GM21526 (cell line): ENCODE measurements around the gene CDC26.
"Not testable (repeated sequence)": the region's sequence is repeated elsewhere in the genome, so short reads cannot be mapped to it uniquely, and the experiment has no call there.

Experiments
- ATAC-seq: cut with Tn5 transposase; IDR thresholded peaks from one replicate; pipeline ENCODE4 v1.9.1; 2021; ENCODE audit warnings: moderate library complexity; ENCODE audit not compliant: unreplicated experiment, low FRiP score

Gene CDC26

DNA sequence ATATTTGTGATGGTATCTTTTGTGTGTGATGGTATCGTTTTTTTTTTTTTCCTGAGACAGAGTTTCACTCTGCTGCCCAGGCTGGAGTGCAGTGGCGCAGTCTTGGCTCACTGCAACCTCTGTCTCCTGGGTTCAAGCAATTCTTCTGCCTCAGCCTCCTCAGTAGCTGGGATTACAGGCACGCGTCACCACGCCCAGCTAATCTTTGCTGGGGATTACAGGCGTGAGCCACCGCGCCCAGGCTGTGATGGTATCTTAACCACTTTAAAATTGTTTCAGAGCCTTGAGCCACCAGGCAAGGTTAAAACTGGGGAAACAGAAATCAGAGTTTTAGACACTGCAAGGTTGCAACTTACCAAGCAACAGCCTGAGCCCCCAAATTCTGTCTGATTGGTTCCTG is 20.9 kb upstream of the CDC26 start:
- ATAC-seq: not testable (repeated sequence)

DNA sequence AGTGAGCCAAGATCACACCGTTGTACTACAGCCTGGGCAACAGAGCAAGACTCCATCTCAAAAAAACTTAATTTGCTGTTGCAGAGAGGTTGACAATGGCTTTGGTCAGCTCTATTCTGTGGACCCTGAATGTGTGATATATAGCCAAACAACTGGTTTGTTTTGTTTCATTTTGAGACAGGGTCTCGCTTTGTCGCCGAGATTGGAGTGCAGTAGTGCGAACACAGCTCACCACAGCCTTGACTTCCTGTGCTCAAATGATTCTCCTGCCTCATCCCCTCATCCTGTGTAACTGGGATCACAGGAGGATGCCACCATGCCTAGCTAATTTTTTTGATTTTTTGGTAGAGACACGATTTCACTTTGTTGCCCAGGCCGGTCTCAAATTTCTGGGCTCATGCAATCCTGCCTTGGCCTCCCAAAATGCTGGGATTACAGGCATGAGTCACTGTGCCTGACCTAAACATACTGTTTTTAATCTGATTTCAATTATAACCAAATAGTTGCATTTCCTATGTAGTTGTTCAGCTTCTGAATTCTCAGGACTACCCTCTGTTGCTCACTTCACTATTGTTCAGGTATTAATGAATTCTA is 18.0 kb upstream of the CDC26 start:
- no peak for ATAC-seq

DNA sequence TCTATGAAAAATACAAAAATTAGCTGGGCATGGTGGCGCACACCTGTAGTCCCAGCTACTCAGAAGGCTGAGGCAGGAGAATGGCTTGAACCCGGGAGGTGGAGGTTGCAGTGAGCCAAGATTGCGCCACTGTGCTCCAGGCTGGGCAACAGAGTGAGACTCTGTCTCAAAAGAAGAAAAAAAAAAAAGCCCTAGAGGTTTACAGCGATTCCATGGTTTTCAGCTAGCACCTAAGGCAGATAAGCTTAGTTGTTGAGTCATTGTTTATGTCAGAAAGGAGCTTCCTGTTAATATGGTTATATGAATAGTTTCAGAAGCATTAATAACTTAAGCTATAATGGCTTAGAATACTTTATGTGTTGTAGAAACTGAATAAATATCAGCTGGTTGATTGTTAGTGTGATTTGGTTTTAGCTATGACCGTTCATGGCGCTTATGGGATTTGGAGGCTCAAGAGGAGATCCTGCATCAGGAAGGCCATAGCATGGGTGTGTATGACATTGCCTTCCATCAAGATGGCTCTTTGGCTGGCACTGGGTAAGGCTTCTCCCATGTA is 14.8 kb upstream of the CDC26 start:
- no peak for ATAC-seq

DNA sequence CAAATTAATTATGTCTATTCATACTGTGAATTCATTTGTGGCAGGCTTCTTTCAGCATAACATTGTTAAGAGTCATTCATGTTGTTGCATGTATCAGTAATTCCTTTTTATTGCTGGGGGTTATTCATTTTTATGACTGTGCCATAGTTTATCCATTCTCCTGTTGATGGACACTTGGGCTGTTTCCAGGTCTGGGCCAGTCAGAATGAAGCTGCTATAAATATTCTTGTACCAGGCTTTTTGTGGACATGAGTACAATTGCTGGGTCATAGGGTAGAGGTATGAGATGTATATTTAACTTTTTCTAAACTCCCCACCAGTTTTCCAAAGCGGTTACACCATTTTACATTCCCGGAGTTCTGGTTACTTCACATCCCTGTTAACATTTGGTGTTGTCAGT is 13.7 kb upstream of the CDC26 start:
- ATAC-seq: no peak

DNA sequence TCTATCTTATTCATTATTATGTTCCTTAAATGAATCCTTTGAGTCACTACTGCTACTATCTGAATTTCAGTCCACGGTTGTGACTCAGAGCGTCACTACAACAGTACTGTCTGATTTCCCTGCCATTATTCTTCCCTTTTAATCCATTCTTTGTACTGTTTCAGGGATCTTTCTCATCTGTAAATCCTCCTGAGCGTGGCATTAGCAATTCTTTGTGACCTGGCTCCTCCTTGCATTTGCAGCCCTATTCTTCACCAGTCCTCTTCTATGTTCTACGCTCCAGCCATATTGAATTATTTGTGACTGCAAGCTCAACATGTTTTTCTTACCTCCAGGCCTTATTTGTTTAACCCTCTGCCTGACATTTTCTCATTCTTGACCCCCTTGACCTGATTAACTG is 6.0 kb upstream of the CDC26 start:
- ATAC-seq: no peak

DNA sequence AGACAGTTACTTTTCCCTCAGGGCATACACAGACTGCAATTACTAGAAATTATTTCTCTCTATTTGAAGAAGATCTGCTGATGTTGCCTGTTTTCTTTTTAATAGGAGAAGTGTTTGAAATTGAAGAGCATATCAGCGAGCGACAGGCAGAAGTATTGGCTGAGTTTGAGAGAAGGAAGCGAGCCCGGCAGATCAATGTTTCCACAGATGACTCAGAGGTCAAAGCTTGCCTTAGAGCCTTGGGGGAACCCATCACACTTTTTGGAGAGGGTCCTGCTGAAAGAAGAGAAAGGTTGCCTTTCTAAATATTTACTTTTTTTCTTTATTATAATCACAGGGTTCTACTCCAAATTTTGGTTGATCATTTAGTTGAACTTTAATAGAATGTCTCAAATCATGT is 3.5 kb upstream of the CDC26 start:
- no peak for ATAC-seq

DNA sequence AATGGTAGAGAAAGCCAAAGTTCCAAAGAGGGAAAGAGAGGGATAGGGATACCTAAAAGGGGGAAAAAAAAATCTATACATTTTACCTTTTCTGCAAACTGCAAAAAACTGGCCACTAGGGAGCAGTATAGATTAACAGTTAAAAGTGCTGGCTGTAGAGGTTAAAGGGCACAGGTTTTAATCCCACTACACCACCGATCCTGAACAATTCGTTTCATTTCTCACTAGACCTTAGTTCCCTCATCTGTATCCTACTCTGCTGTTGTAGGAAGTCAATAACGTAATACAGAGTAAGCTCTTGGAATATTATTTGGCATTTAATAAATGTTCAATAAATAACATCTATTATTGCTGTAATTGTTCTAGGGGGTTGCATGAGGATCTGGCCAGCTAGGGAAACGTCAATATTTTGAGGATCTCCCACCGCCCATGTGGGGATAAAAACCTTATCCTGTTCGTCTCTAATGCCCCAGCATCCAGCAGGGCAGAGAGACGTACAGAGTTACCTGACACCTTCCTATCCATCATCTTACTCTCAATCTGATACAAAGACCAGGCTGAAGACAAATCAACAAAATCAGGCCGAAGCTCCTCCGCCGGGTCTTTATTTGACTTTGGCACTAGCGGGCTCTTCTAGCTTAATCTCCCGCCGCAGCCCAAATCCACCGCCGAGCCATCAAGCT is 757 bp downstream of the CDC26 start:
- ATAC-seq: peak; percentile 16

DNA sequence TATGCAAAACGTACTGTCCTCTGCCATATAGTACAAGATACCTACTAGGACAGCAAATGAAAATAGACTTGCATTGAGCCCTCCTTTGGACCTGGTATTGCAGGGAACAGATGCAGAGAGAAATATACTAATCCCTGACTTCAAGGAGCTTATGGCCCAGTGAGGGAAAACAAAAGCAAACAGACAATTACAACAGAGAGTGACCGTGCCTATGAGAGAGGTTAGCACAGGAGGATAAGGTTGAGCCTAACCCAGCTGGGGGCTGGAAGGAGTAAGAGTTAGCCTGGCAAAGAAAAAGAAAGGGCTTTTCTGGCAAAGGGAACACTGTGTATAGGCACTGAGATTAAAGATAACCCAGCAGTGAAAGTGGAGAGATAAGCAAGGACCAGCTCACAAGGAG is 5.5 kb downstream of the CDC26 start:
- ATAC-seq: no peak

DNA sequence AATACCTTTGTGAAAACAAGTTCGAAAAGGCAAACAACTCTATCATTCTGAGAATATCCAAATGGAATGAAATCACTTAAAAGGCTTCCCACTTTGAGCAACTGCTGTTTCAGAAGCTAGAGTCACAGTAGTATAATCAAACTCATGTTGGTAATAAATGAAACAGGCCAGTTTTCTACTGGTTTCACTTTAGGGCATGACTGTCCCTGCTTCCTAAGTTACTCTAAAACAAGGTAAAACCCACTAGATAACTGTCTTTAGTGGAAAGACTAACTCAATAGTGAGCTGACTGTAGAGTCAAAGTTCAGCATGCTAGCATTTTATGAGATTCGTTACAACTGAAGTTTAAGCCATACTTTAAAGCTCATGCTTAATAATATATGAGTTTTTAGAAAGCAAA is 6.0 kb downstream of the CDC26 start:
- no peak for ATAC-seq

DNA sequence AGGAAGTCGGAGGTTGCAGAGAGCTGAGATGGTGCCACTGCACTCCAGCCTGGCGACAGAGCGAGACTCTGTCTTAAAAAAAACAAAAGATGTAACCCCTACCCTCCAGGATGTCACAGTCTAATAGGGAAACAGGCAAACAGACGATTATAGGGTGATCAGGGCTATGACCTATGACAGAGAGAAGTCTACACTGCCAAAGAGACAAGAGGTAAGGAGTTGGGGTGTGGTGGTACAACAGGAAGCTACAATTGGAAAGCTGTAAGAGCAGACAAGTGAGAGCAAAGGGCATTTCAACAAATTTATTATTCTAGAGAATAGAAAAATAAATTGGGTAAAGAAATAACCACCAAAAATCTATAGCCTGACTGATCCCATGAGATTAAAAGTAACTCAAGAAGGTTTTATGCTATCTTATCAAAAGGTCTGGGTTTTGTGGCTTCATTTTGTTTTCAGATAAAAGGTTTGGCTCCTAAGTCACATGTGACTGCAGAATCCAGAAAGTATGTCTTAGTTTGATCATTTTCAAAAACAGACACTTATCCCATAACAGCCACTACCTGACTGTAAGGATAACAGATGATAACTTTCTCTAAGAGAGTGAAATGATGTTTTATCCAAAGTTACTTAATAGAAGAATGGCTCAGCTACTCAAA is 7.3 kb downstream of the CDC26 start:
- ATAC-seq: no peak

DNA sequence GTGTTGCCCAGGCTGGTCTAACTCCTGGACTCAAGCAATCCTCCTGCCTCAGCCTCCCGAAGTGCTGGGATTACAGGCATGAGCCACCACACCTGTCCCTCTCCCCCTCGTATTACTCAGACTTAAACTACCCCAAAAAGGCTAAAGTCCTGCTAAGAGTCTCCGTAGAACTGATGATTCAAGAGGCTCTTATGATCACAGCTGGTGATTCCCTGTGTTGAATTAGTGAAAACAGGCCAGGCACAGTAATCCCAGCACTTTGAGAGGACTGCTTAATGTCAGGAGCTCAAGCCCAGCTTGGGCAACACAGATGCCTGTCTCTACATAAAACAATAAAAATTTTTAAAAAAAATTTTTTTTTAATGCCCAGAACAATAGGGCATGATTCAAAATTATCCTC is 9.2 kb downstream of the CDC26 start:
- no peak for ATAC-seq

DNA sequence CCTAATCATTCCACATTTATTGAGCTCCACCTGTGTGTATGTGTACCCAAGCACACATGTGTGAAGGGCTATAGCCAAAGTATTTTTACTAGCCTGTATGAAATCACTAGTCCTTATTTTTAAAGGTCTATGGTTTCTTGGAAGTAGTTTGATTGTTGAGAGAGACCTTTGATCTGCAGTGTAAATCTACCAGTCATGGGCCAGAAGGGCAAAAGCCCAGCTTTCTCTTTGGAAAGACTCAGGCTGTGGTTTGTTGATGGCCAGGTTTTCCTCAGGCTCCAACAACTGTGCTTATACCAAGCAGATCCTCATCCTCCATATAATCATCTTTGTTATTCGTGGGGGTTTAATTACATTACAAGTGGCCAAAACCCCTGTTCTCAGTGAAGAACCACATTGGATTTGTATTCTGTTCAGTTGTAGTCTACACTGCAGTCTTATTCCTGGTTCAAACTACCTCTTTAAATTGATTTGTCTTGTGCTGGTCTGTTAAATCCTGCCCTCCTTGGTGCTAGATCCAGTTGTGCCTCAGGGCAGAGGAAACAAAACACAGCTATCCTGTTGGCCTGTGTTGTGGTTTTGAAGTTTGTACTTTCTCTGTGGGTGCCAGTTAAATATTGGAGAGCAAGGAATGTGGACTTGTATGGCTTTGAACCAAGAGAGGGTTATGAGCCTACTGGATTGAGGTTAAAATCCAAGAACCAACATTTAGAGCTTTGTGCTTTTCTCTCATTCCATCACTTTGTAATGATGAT is 13.3 kb downstream of the CDC26 start:
- no peak for ATAC-seq

DNA sequence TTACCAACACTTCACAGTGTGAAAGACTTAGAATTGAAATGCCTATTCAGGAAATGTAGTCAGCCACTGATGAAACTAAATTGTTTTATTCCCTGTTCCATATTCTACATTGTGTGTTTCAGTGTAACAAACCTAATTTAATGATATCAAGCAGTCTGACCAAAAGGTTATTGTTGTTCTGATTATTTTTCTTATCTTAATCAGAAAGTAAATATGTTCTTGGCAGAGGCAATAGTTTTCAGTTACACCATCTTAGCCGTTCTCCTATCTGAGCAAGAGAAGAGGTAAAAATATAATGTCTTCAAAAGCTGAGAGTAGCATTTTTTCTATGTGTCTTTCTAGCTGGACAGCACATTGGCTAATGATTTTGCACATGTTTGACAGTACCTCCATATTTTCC is 17.1 kb downstream of the CDC26 start:
- no peak for ATAC-seq

DNA sequence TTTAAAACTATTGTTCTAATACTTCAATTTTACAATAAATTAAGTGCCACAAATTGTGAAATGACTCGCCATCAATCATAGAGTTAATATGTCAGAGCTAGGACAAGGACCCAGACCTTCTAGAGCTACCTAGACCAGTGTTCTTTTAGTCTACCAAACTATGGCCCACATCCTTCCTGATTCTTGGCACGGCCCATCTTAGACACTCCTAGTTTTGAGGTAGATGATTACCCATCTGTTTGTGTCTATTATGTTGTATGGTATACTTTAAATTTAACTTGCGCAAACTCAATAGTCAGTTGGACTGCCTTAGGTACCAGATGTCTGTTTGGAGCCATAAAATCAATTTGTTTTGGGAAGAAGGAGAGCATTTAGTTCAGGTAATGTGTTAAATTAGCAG is 17.5 kb downstream of the CDC26 start:
- ATAC-seq: no peak

DNA sequence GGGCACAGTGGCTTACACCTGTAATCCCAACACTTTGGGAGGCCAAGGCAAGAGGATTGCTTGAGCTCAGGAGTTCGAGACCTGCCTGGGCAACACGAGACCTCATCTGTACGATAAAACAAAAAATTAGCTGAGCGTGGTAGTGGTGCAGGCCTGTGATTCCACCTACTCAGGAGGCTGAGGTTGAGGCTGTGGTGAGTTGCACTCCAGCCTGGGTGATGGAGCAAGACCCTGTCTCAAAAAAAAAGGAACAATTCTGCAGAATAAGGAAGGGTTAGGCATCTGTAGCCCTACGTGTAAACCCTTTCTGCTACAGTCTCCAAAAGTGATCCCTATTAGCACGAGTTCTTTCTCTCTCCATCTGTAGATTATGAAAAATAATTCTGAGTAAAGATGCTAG is 19.9 kb downstream of the CDC26 start:
- ATAC-seq: no peak

DNA sequence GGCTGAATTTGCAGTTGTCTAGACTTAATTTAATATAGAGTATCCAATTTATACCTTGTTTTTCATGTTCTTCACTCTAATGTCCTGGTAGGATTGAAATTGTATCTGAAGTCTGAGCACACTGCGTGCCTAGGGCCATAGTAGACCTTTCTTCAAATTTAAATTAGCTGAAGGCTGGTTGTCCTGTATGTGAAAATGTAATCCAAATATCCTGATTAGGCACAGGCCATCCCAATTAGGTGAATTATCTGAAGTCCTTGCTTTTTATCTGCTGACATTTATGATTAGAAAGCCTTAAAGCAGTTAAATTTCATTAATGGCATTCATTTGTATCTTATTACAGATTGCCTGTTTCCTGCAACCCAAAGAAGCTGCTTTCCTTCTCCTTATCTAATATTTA is 20.4 kb downstream of the CDC26 start:
- ATAC-seq: no peak

DNA sequence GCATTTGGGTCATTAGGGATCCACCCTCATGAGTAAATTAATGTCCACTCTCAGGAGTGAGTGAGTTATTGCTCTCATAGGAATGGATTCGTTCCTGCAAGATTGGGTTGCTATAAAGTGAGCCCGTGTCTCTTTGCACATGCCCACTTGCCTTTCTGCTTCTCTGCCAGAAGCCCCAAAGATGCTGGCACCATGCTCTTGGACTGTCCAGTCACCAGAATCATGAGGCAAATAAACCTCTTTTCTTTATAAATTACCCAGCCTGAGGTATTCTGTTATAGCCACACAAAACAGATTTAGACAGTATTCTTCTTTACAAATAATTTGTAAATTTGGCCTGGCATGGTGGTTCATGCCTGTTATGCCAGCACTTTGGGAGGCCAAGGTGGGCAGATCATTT is 24.6 kb downstream of the CDC26 start:
- ATAC-seq: no peak

DNA sequence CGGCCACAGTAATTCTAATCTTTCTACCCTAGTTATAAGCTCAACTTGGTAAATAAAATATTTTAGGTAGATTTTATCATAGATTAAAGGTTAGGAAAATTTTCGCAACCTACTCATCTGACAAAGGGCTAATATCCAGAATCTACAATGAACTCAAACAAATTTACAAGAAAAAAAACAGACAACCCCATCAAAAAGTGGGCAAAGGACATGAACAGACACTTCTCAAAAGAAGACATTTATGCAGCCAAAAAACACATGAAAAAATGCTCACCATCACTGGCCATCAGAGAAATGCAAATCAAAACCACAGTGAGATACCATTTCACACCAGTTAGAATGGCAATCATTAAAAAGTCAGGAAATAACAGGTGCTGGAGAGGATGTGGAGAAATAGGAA is 25.7 kb downstream of the CDC26 start:
- not testable (repeated sequence) for ATAC-seq

DNA sequence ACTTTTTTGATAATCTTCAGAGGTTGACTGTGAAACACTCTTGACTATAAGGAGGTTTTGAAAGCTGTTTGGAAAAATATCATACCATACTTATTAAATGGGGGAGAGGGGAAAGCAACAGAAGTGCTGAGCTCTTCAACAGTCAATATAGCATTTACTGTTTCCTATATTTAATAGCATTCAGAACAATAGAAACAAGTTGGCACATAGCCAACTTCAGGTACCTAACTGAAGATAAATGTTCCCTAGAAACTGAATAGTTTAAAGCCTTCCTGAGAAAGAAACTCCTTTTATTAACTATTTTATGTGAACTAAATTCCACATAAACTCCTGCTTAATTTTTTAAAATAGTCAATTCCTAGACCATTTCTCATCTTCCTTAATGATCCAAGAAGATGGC is 27.7 kb downstream of the CDC26 start:
- ATAC-seq: no peak

DNA sequence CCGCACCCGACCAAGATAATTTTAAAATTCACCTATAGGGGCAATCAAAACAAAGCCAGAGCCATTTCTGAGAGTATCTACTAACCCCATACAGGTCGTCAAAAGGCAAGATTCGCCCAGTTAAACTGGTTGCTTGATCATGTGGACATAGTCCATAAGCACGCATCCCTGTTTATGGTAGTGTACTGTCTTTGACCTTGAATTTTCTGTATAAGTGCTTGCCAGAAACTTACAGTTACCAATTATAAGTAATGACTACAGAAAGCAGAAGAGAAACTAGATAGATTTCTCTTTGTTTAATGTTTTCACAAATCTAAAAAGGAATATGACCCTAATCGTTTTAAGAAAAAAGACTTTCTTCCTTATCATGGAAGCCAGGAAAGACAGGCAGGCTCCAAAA is 28.4 kb downstream of the CDC26 start:
- ATAC-seq: no peak

DNA sequence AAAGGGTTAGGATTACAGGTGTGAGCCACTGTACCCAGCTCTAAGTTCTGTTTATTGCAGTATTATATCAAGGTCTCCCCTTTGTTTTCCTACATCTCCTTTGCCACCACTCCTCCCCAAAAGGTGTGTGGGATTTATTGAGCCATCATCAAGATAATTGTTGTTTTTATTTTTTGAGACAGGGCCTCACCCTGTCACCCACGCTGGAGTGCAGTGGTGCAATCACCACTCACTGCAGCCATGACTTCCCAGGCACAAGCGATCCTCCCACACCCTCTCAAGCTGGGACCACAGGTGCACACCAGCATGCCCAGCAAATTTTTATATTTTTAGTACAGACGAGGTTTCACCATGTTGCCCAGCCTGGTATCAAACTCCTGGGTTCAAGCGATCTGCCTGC is 29.5 kb downstream of the CDC26 start:
- ATAC-seq: no peak
